ENCODE data around the gene DHRS7.

DNA sequence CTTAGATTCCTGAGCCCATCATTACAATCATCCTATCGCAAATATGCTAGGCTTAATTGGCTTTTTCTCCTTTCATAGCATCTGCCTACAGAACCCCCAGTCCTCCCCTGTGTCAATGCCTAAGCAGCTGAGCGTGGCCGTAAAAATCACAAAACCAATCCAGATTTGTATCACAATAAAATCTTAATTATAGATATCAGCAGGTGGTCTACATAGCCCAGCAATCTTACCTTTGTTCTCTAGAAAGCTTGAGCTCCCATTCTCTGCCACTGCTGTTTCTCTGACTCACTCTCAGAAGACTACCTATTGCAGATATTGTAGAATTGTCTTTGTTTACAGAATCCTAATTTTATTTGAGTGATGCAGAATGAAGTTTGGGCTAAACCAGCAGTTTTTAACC, 46.0 kb upstream of the DHRS7 start:
- TF ChIP-seq, protein P1, sequence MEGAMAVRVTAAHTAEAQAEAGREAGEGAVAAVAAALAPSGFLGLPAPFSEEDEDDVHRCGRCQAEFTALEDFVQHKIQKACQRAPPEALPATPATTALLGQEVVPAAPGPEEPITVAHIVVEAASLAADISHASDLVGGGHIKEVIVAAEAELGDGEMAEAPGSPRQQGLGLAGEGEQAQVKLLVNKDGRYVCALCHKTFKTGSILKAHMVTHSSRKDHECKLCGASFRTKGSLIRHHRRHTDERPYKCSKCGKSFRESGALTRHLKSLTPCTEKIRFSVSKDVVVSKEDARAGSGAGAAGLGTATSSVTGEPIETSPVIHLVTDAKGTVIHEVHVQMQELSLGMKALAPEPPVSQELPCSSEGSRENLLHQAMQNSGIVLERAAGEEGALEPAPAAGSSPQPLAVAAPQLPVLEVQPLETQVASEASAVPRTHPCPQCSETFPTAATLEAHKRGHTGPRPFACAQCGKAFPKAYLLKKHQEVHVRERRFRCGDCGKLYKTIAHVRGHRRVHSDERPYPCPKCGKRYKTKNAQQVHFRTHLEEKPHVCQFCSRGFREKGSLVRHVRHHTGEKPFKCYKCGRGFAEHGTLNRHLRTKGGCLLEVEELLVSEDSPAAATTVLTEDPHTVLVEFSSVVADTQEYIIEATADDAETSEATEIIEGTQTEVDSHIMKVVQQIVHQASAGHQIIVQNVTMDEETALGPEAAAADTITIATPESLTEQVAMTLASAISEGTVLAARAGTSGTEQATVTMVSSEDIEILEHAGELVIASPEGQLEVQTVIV (IDR thresholded peaks at IDR 0.05; ENCODE audit: borderline replicate concordance, partially characterized antibody): no peak
- TF ChIP-seq RAD21 (IDR thresholded peaks at IDR 0.05; ENCODE audit: insufficient read depth, low read depth, low read length): no peak
- no peak for TF ChIP-seq GABPA (IDR thresholded peaks at IDR 0.05; ENCODE audit: low read depth)
- TF ChIP-seq EZH2 (IDR thresholded peaks at IDR 0.05; ENCODE audit: borderline replicate concordance, control insufficient read depth, low read depth, low read length): no peak
- TF ChIP-seq CHD2 (IDR thresholded peaks at IDR 0.05; ENCODE audit: borderline replicate concordance, low read depth, low read length): no peak

Measured in GM12878 (cell line).